NCI-H1105 treated with DMSO at 0.1 percent for 48 hours (cell line): ENCODE measurements around the gene SLC29A3.
A peak's percentile ranks its signal among the peaks of the same experiment; 100 is the strongest.

Experiments
- DNase-seq: peaks from one replicate; lab custom pipeline; 2025; lab: John Stamatoyannopoulos, UW

The SLC29A3 gene

DNA sequence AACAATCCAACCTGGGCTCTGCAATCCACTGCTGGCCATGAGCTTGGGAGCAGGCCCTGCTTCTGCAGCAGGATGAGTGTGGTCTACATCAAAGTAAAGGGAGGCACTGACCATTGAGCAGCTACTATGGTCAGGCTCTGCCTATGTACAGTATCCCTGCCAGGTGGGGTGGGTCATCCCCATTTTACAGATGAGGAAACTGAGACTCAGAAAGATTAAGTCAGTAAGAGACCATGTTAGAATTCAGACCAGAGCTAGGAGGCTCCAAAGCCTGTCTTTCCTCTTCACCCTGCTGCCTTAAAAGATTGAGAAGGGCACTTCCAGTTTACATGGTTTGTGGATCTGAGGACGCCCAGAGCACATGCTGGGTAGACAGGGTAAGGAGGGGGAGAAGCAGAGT is 50.5 kb downstream of the SLC29A3 start:
- DNase-seq, result no peak

DNA sequence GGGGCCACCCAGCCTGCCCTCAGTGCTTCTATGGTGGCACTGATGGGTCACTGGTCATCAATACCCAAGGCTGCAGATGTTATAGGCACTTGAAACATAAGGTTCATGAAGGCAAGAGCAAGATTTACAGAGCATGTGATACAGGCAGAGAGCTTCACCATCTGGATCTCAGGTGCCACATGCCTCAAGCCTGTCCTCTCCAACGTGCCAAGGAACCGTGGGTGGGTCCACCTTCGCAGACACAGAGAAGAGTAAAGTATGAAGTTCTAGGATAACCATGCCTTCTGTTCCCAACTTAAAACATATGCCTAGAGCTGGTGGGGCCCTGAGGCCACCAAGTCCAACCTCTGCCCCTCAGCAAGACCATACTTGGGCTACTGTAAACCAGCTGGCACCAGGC is 51.0 kb downstream of the SLC29A3 start:
- no peak for DNase-seq

DNA sequence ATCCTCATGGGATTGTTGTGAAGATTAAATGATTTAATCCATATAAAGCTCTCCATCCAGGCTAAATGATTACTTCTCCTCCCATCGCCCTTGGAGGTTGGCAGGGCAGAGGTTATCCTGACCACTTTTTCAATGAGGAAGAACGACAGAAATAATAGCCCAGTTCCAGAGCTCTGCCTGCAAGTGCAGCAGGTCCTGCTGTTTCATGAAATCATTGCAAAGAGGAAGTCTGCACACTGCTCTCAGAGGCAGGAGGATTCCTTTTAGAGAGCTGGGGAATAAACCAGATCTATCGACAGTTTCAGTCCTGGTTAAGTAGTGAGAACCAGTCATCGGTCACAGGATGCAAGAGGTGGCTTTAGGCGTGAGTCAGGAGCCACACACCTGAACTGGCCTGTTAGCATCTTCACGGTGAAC is 52.7 kb downstream of the SLC29A3 start:
- DNase-seq, result no peak

DNA sequence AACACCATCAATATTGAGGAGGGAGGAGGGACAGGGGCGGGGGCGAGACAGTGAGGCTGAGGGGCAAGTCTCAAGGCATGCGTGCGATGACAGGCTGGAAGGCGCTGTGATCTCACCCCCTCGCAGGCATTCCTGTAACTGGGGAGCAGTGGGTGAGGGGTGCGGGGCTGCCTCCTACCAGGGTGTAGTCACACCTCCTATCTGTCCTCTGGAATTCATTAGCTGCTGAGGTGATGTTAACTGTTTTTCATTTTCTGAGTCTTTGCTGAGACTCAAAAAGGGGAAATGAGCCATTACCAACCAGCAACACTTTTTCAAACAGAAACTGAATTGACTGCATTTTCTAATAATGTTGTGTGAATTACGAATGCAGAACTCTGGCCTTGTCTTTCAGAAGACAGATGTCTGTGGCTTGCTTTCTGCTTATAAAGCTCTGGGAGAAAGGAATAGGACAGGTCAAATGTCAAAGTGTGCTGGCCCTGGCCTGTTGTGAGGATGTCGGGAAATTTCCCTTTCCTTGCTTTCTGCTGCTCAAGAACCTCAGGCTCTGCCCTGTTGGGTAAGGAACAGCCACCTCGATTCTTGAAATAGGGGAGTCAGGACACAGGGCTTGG is 53.9 kb downstream of the SLC29A3 start:
- DNase-seq, result no peak

DNA sequence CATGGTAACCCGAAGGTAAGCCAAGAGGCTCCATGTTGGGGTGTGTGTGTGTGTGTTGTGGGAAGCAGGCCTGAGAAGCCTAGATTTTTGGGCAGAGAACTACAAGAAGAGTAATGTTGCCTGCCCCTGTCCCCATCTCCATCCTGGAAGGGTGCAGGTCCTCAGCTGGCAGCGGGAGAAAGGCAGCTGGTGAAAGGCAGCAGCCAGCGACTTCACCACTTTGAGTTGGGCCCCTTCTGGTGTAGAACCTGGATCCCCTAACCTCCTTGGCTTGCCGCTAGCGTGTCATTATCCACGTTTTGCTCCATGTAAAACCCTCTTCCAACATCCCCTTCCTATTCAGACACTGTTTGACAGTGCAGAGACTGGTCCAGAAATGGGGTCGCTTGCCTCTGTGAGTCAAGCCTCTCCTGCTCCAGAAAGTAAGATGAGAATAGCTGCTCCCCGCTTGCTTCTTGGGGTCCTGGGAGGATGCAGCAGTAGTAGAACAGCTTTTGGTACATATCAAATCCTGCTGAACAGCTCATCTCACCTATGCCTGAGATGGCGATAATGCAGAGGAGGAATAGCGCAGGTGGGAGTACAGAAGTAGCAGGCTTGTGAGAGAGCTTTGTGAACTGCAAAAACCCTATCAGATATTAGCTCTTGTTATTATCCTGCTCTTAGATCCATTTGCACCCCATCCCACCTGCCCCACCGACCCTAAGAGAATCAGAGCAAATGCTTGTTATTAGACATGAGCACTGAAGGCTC is 55.6 kb downstream of the SLC29A3 start:
- DNase-seq, result no peak

DNA sequence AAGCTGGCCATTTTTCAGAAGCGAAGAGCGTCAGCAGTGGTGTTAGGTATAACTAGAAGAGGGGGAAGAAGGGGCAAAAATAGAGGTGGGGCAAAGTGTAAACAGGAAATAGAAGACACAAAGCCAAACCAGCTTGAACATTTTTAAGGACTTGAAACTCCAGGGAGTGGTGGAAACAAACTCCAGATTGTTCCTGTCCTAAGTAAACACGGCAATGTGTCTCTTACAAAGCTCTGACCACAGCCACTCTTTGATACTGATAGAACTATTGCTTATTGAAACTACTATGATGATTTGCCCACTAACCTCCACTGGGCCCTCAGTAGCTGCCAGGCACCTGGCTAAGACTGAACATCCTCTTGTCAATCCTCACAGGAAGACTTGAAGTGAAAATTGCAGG is 56.9 kb downstream of the SLC29A3 start:
- no peak for DNase-seq

DNA sequence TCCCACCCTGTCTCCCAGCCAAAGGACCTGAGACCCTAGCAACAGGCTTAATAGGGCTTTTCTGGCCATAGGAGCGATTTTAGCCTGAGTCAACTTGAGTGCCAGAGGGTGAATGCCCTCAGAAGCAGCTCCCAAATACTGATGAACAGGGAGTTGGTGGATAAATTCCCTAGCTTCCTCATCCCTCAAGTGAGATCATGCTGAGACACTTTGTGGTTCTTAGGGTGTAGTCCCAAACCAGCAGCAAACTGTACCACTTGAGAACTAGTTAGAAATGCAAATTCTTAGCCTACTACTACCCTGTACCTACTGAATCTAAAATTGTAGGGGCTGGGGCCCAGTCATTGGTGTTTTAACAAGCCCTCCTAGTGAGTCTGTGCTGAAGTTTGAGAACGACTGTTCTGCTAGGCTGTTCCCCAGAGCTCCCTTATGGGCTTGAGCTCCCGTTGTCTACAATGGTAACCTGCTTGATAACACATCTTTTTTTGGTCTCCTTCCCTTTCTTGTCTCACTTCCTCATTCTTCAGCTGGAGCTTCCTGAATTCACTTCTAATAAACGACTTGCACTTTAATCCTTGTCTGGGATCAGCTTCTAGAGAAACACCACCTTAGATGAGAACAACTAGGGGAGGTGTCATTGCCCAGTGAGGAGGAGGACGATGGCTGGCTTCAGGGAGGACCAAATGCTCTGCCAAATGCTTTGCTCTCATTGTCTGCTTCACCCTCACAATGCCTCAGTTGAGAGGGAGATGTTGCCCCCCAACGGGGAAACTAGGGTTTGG is 59.5 kb downstream of the SLC29A3 start:
- no peak for DNase-seq

DNA sequence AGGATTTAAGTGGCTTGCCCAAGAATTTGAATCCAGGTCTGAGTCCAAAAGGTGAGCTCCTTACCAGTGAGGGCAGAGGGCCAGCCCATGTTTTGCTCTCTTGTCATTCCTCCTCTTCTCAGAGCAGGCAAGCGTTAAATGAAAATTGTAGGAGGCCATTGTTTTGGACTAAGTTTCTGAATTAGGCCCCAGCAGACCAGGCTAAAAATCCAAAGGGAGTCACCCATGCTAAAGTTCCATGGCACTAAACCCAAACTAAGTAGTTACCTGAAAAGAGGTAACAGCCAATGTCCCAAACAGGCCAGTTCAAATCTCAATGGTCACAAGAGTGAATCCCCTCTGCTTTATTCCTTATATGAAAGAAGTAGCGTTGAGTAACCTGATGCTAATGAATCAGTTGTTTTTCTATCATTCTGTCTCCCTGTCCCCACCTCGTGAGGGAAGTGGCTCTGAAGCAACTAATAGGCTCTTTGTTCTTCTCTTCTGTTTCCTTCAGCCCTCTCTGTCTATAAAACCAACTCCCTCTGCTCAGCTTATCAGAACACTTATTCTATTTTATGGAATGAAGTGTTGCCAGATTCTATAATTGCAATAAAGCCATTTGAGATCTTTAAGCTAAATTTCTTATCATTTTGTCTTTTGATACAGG is 60.2 kb downstream of the SLC29A3 start:
- no peak for DNase-seq

DNA sequence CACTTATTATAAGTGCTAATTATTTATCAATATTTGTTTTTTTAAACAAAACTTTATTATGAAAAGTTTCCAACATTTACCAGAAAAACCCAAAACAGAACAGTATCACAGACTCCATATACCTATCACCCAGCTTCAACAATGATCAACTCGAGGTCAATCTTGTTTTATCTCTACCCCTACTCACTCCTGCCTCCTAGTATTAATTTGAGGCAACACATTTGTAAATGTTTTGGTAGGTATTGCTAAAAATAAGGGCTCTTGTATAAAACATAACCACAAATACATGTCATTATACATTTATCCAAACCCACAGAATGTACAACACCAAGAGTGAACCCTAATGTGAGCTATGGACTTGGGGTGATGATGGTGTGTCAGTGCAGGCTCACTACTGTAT is 61.8 kb downstream of the SLC29A3 start:
- no peak for DNase-seq

DNA sequence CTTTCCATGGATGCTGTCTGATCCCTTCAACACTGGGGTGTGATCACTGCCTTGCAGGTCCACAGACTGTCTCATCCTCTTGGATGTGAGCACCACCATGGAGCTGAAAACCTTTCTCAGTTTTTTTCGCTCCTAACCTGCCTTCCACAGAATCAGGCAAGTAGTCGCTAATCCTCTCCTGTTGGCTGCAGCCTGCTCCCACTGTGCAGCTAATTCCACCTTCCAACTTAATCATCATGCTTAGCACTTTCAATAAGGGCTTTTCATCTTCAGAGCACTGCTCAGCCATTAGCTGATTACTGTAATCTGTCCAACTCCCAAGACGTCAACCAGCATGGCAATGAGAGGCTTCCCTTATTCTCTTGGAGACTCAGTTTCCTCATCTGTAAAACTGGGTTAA is 62.6 kb downstream of the SLC29A3 start:
- no peak for DNase-seq

DNA sequence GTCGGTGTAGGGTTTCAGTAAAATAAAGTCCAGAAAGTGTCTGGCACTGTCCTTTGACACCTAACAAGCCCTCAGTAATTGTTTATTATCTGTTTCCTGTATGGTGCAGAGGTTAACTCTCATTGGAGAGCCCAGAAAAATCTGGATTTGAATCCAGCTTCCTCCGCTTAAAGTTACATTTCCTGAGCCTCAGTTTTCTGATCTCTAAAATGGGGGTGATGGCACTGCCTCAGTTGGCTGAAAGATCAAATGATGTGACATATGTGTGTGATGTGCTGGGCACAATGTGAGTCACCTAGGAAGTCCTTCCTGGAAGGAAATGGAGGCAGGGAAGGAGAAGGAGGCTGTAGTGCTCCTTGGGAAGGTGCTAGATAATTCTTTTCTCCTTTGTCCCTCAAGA is 63.0 kb downstream of the SLC29A3 start:
- DNase-seq, result no peak

DNA sequence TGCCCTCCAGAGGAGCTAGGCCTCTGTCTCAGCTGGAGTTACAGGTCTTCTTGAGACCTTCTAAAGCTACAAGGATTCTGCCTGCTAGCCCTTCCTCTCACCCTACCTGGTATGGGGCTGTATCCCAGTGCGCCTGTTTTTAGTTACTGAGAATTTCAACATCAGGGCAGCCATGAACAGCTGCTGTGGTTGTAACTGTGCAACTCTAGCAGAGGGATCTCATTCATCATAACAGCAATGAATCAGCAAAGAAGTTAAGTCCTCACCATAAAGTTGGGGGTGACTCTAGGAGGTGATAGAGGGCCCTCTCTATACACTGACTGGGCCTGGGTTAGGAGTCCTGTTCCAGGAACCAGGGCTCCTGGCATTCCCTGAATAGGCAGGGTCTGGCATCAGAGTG is 63.7 kb downstream of the SLC29A3 start:
- no peak for DNase-seq

DNA sequence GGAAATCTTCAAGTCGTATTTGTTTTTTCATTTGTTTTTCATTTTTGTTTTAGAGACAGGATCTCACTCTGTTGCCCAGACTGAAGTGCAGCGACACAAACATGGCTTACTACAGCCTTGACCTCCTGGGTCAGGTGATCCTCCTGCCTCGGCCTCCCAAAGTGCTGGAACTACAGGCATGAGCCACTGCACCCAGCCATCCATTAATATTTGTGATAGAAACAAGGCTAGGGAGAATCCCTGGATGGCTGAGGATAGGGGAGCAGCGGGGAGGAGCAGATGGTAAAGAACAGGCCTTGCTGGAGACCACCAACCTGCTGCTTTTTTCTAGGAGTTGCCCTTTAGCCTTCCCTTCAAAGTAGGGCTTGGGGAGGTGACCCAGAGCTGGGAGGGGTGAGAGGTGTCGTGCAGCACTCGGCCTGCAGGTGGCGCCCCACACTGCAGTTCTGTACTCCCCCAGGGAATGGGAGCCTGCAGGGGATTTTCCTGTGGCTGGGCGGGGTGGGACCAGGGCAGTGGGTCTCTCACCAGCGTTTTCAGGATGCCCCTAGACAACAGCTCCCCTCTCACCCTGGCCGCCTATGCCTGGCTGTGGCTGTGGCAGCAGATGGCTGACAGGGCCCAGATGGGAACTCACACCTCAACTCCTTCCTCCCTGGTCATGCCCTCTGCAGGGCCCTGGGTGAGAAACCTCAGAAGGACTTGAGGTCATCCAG is 65.1 kb downstream of the SLC29A3 start:
- DNase-seq, result peak; percentile 34

DNA sequence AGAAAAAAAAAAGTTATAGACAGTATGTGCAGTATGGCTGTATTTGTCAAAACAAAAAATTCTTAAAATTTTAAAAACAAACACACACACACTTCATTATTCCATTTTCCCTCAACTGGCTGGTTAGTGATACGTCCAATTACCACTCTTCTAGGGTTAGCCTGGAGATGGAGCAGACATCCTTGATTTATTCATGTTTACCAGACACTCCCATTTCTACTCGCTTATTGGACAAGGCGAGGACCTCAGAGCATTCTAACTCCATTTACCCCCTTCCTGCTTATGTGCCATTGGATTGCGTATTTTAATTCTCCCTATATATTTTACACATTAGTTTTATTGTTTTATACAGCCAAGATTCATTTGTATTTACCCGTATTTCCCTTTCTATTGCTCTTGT is 69.1 kb downstream of the SLC29A3 start:
- DNase-seq, result no peak

DNA sequence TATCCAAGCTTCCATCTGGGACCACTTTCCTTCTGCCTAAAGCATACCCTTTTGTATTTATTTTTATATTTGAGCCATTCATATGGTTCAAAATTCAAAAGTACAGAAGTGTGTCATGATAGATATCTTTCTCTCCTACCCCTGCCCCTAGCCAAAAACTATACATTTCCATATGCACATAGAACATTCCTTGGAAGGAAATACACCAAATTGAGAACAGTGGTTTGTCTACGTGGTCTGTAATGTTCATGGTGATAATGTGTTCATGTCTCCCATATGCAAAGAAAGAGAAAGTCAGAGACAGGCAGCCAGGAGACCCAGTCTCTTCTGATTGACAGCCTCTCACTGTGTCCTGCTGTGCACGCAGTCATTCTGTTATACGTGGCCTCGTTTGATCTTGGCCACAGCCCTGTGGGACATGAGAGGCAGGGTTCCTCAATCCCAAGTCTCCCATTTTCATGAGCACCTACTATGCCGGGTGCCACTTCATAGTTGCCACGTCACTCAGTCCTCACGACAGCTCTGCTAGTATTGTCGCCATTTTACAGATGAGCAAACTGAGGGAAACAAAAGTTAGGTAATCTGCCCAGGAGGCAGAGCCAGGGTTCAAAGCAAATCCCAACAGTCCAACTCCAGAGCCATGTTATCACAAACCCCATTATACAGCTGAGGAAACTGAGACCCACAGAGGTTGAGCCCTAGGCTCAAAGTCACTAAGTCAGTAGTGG is 69.7 kb downstream of the SLC29A3 start:
- no peak for DNase-seq

DNA sequence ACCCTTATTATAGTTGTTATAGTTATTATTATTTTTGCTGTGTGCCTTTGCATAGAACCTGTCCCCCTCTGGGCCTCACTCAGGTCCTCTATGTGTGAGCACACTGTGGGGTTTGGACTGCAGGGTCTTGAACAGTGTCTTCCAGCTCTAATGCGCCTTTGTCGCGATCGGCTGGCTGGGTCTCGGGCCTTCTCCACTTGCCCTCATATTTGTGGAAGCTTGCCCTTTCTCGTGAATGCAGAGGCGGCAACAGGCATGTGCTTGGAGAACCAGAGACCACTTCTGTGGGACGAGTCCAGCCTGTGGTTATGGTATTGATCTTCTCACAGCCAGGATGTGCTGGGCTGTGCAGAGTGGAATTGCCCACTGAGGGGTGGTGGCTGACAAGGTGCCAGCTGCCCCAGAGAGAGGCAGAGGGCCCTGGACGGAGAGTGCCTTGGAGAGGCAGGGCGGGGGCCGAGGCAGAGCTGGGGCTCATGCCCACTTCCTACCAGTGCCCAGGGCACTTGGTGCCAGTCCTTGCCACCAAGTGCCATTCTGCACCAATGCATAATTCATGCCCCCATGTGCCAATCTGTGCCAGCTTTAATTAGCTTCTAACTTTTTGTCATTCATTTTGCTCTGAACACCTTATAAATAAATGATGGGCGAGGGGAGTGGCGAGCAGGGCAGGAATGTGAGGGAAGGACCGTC is 70.9 kb downstream of the SLC29A3 start:
- no peak for DNase-seq

DNA sequence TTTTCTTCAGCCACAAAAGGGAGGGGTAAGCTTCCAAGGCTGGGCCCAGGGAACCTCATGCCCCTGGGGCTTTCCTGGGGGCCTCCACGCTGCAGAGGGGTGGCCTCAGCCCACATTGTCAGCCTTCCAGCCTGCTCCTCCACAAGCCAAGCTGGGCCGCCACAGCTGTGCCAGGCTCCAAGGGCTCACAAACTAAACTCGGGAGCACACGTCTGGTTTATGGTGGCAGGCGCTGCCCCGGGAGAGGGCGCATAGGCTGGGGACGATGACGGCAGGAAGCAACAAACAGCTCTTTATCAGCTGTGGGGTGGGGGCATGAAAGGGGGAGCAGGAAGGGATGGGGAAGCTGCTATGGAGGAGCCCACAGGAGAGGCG is 71.4 kb downstream of the SLC29A3 start:
- DNase-seq, result no peak

DNA sequence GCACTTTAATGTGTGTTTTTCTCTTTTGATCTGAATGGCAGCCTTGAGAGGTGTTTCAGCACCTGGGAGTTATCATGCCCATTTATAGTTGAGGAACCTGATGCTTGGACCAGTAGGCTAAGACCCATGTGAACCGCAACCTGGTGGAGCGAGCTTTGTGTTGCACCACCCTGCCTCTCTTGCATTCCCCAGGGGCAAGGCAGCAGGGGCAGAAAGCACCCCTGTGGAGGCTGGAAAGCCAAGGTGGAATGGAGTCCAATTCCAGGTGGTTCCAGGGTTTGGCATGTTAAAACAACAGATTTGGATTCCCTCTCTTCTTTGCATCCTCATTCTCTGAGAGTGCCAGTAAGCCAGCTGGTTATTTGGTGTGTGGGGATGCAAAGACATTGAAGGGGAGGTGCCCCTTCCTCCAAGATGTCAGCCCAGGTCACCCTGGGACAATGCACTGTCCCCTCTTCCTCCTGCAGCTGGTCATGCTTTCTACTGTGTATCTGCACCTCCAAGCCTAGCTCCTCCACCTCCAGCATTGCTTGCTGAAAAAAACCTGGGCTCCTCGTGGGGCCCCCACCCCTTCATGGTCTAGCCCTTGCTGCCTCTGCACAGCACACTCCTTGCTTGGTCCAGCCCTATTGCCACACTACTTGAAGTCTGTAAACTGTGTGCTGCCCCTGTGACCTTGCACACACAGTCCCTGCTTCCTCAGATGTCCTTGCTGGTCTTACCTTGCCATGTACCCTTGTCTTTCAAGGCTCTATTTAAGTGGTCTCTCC is 72.0 kb downstream of the SLC29A3 start:
- DNase-seq, result no peak

DNA sequence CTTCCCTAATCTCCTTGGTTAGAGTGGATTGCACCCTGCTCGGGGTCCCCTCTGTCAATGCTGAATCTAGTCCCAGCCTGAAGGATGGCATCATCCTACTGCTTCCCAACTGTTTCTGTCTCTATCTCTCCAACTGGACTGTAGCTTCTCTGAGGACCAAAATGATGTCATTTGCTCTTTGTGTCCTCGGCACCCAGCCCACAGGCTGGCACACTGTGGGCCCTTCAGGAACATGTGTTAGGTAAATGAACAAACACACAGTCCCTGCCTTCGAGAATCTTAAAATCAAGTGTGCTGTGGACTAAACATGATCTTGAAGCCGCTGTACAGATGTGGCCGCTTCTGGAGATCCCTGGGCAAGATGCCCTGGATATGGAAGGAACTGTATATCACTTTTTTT is 72.6 kb downstream of the SLC29A3 start:
- DNase-seq, result no peak

DNA sequence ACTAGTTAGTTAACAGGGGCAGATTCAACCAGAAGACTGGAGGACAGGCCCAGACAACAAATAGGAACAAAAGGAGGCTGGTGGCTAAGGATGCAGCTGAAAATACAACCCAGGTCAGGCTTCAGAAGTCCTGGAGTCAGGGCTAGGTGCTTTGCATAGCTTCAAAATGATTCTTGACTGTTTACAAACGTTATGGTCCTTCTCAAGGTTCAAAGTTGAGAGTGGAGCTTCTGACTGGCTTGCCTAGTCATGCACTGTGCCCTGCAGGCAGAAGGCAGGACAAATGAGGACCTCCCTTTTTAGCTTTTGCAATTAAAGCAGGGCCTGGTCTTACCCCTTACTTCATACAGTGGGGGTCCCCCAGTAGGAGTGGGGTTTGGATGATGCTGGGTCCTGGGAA is 73.2 kb downstream of the SLC29A3 start:
- no peak for DNase-seq
